ENCODE results near the gene TSPAN11.

The TSPAN11 gene

GRCh38 chr12:30913323-30913722, 13.2 kb upstream of the TSPAN11 start:
- DNase-seq = no peak

- DNase-seq = no peak
These were observed 11.5 kb upstream of the TSPAN11 start for GRCh38 chr12:30914986-30915591.

- DNase-seq = no peak
These were observed 3.5 kb upstream of the TSPAN11 start for GRCh38 chr12:30923057-30923456.

- no peak for DNase-seq
These were observed 823 bp upstream of the TSPAN11 start for GRCh38 chr12:30925607-30926242.

DNA sequence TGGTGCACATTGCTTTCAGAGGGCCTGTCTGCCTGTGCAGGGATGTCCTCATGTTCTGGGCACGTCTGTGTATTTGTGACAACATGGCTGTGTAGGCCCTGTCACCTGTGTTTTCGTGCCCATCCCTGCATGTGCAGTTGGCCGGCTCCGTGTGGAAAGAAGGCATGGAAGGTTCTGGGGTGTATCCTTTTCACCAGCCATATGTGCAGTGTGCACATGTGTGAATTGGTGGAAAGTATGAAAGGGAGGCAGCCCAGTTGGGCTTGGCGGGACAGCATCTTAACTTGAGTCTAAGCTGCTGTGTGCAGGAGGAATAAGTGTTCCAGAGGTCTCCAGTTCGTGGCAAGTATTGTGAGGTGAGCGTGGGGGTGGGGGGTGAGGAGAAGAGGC, 669 bp downstream of the TSPAN11 start:
- DNase-seq = no peak

GRCh38 chr12:30928356-30929244, 2.1 kb downstream of the TSPAN11 start:
- no peak for DNase-seq

- no peak for DNase-seq
These were observed 3.7 kb downstream of the TSPAN11 start for GRCh38 chr12:30930238-30930637.

GRCh38 chr12:30930641-30931040, 4.1 kb downstream of the TSPAN11 start:
- no peak for DNase-seq

GRCh38 chr12:30932881-30933280, 6.3 kb downstream of the TSPAN11 start:
- DNase-seq = no peak

- DNase-seq = no peak
These were observed 8.3 kb downstream of the TSPAN11 start for GRCh38 chr12:30934811-30935210.

GRCh38 chr12:30936036-30936435, 9.5 kb downstream of the TSPAN11 start:
- no peak for DNase-seq

DNA sequence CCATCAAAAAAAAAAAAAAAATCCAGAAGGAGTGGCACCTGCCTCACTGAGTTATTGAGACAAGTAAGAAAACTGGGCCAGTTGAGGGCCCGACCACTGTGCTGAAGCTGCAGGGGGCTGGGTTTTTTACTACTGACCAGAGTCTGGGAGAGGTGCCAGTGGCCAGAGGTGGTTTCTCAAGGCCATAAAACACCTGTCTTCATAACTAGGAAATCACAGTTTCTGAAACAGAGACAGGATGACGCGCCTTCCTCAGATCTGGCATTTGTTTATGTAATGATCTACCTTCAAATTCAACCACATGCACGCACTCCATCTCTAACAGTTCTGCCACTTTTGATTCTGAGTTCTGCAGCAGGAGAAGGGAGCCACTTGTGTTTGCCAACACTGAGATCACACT, 12.7 kb downstream of the TSPAN11 start:
- DNase-seq = no peak

DNA sequence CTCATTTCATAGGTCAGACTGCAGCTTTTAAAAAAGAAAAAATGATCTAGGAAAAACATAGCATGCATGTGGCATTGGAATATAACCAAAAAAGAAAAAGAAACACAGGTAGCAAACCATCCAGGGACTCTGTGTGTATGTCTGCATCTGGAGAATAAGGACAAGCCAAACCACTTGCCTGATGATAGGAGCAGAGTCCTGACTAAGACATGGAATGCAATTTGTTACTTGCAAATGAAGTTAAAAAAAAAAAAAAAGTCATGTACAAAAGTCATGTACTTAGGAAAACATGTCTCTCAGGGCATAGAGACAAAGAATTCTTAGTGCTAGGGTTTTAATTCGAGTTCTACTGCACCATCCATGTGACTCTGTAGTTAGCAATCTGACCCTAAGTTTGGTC, 15.9 kb downstream of the TSPAN11 start:
- no peak for DNase-seq

DNA sequence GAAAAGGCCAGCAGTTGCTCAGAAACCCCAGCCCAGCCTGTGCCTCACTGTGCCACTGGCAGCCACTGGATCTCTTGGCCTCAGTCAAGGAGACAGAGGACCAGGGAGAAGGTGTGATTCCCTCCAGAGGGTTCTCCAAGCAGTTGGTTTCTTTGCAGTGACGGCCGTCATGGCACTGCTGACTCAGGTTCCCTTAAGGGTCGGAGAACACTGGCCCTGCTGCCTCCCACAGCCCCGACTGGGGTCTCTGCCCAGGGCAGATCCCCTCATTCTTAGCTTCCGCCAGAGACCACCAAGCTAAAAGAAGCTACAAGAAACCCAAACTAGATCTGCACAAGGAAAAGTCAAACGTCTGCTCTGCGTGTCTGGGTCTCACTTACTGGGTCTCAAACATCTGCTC, 16.4 kb downstream of the TSPAN11 start:
- no peak for DNase-seq

- no peak for DNase-seq
These were observed 19.1 kb downstream of the TSPAN11 start for GRCh38 chr12:30945443-30946164.

- no peak for DNase-seq
These were observed 25.5 kb downstream of the TSPAN11 start for GRCh38 chr12:30952015-30952414.

GRCh38 chr12:30953257-30953656, 26.7 kb downstream of the TSPAN11 start:
- no peak for DNase-seq

- no peak for DNase-seq
These were observed 27.6 kb downstream of the TSPAN11 start for GRCh38 chr12:30953951-30954751.

DNA sequence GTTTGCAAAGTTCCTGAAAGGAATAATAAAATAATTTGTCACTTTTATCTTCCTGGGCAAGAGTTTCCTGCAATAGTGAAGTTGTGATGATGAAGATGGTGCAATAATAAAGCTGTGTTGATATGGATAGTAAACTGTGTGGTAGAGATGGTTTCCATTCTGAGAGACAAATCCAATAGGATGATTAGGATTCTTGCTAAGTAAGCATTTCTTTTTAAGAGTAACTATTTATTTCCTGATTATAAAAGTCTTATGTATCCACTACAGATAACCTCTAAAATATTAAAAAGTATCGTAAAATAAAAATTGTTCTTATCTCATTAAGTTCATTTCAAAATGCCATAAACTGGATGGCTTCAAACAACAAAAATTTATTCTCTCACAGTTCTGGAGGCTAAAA, 28.7 kb downstream of the TSPAN11 start:
- no peak for DNase-seq

GRCh38 chr12:30959110-30959710, 32.7 kb downstream of the TSPAN11 start:
- DNase-seq = no peak

DNA sequence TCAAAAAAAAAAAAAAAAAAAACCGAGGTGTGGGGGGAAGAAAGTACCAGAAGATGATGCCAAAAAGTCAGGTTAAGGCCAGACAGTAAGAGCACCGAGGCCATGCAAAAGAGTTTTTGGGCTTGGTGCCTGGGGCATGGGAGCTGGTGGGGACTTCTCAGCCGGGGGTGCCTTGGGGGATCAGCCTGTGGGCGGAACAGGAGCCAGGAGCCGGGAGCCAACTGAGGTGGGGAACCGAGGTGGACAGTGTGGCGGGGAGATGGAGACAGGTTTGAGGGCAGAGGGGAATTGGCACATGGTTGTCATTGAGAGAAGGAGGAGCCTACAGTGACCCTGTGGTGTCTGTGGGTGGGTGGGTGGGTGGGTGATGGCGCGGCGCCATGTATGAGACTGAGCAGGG, 33.2 kb downstream of the TSPAN11 start:
- no peak for DNase-seq

- no peak for DNase-seq
These were observed 34.5 kb downstream of the TSPAN11 start for GRCh38 chr12:30961030-30961429.
